GM19467 (cell line): ENCODE measurements around the gene MTSS2.
"Not testable (repeated sequence)": the region's sequence is repeated elsewhere in the genome, so short reads cannot be mapped to it uniquely, and the experiment has no call there.

Source experiments
- ATAC-seq: cut with Tn5 transposase; IDR thresholded peaks from one replicate; pipeline ENCODE4 v1.9.1; 2021; ENCODE audit warnings: mild to moderate bottlenecking, moderate library complexity; ENCODE audit not compliant: unreplicated experiment

MTSS2 gene

DNA sequence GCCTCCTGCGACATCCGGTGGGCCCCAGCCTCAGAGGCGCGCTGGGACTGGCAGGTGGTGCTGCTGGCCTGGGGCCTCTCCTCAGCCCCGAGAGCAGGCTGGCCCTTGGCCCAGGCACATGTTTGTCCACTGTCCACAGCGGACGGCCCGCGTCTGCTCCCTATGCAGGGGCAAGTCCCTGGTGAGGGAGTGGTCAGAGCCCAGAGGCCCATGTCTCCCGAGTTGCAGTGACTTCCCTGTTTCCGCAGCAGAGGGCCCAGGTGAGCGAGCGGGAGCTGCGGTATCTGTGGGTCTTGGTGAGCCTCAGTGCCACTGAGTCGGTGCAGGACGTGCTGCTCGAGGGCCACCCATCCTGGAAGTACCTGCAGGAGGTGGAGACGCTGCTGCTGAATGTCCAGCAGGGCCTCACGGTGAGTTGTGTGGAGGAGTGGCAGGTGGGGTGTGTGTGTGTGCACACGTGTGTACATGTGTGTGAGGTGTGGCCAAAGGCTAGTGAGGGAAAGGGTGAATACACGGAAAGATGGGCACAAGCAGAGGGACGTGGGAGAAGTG is 29.1 kb downstream of the MTSS2 start:
- no peak for ATAC-seq

DNA sequence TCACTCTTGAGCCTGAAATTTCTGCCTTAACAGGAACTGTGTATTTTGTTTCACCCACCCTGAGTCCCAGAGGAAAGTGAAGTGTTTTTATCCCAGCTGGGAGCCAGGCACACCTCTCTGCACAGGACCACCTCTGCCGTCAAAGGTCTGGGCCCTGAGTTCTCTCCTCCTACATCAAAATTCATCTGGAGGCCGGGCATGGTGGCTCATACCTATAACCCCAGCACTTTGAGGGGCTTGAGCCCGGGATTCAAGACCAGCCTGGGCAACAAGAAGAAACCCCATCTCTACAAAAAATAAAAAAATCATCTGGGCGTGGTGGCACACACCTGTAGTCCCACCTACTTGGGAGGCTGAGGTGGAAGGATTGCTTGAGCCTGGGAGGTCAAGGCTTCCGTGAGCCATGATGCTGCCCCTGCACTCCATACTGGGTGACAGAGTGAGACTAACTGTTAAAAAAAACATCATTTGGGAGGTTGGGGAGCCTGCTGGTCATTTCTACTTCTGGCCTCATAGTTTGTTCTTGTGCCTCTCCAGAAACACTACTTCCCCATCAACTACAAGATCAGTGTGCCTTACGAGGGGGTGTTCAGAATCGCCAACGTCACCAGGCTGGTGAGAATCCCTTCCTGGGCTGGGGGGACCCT is 29.7 kb downstream of the MTSS2 start:
- no peak for ATAC-seq

DNA sequence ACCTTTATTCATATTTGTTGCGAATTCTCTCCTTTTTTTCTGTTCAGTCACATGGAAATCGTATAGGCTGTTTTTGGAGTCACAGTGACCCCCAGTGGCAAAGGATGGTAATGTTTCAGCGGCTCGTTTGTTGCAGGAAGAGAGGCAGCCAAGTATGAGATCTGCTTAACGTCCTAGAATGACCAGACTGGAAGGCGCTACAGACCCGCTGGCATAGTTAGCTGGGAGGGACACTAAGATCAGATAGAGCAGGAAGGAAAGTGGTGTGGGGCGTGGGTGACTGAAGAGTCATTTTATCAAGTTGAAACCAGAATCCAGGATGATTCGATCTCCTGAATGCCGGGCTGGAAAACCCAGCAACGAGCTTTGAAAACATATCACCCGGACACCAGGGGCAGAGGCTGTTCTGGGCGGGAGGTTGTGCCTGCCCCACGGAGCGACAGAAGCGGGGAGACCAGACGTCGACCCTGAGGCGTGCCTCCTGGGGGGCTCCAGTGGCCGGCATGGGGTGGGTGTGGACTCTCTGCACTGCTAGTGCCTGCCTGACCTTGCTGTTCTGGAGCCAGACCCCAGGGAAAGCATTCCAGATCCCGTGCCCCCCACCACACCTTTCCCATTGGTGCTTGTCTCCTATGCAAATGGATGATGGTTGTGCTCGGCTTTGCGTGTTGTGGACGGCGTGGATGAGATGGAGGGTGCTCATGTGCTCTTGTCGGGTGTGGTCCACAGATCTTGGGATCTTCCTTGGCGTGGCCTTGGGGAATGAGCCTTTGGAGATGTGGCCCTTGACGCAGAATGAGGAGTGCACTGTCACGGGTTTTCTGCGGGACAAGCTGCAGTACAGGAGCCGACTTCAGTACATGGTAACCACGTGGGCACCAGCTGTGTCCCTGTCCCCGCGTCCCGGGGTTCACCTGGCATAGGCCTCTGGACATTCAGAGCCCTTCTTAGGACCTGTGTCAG is 31.8 kb downstream of the MTSS2 start:
- ATAC-seq, result no peak

DNA sequence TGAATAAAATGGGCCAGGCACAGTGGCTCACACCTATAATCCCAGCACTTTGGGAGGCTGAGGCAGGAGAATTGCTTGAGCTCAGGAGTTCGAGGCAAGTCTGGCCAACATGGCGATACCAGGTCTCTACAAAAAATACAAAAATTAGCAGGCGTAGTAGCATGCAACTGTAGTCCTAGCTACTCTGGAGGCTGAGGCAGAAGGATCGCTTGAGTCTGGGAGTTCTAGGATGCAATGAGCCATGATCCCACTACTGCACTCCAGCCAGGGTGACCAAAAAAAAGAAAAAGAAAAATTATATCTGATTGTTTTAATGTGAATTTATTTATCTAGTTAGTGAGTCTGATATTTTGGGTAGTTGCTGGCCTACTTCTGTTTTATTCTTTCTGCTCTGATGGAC is 32.4 kb downstream of the MTSS2 start:
- ATAC-seq, result no peak

DNA sequence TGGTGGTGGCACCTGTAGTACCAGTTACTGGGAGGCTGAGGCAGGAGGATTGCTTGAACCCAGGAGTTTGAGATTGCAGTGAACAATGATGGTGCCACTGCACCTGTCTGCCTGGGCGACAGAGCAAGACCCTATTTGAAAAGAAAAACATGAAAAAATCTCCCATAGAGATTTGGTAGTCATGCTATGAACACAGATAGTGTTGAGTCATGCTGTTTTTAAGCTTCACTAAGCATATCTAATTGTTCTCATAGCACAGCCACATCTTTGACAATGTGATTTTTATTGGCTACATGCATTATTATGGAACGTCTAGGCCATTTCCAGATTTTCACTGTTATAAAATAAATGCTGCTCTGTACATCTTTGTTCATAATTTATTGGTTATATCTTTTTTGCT is 33.5 kb downstream of the MTSS2 start:
- no peak for ATAC-seq

DNA sequence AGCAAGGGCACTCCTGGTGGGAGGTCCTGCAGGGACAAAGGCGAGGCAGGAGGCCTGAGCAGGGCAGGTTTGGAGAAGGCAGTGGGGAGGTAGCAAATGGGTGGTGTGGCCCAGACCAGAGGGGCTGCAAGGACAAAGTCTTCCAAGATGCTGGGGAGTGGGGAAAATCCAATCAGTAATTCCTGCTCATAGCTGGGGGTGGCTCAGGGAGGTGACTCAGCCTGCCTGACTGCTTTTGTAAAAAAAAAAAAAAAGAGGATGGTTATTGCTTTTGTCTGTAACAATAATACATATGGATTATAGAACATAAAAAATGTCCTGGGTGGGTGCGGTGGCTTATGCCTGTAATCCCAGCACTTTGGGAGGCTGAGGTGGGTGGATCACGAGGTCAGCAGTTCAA is 34.3 kb downstream of the MTSS2 start:
- ATAC-seq, result no peak

DNA sequence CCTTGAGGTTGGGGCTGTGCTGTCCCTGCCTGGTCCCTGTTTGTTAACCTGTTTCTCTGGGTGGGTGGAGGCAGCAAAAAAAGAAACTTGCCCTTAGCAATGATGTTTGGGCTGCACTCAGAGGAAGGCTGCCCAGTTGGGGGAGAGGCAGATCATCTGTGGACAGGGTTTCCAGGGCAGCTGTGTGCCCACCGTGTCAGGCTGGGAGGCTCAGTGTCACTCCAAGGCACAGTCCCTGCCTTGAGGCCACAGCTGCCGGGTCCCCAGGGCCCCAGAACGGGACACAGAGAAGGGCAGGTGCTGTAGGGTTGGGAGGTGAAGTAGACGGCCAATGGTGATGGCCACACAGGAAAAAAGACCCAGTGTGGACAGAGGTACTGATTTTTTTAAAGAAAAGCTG is 35.6 kb downstream of the MTSS2 start:
- no peak for ATAC-seq

DNA sequence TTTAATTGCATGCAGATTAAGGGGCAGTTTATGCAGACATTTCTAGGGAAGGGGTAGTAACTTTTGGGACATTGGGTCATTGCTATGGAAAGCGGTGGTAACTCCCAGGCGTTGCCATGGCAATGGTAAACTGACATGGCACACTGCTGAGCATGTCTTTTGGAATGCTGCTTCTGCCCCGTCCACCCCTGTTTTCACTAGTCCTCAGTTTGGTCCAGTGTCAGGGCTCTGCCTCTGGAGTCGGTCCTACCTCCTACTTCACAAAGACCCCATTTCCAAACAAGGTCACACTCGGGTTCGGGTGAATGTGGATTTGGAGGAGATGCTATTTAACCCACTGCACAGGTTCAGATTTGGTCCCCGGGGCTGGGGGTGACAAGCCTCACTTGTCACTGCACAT is 36.6 kb downstream of the MTSS2 start:
- ATAC-seq, result no peak

DNA sequence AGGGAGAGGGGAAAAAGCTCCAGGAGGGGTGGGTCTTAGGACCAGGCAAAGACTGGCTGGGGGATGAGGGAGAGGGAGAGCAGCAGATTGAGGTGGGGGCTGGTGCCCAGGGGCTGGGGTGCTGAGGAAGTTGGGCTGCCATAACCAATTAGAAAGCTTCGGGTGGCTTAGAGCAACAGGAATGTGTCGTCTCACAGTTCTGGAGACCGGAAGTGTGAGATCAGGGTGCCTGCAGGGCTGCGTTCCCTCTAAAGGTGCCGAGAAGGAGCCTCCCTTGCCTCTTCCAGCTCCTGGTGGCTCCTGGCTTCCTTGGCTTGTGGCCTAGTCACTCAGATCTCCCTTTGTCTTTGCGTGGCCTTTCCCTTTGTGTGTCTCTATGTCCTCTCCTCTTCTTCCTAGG is 37.2 kb downstream of the MTSS2 start:
- no peak for ATAC-seq

DNA sequence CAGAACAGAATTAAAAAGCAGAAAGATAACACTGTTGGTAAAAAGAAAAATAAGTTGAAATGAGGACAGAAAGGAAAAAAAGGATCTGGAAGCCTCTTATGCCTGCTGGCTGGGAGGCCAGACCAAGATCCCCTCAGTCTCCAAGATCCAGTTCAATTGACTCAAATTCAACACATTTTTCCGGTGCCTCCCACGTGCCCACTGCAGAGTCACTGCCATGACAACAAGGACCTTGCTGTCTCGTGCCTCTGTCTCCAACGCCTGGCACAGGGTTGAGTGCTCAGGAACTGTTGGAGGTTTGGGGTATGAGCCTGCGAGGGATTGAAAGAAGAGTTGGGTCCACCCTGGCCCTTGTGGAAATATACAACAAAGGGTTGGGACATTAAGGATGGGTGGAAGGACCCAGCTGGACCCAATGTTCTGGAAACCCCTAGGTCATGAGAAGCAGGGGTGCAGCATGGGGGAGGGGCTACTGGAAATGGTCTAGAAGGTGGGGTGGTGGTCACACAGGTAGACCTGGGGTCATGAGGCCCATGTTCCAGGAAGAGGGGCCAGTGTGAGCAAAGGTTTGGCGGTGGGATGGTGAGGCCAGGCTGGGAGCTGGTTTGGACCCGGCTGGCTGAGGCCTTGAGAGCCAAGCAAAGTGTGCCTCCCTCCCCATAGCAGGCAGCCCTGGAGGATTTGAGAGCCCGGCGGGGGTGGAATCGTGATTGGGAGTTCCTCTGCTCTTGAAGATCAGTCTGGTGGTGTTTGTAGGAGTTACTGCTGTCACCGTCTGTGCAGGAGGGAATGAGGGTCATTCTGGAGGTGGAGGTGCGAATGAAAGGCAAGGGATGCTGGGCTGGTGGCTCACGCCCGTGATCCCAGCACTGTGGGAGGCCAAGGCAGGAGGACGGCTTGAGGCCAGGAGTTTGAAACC is 38.2 kb downstream of the MTSS2 start:
- ATAC-seq, result no peak

DNA sequence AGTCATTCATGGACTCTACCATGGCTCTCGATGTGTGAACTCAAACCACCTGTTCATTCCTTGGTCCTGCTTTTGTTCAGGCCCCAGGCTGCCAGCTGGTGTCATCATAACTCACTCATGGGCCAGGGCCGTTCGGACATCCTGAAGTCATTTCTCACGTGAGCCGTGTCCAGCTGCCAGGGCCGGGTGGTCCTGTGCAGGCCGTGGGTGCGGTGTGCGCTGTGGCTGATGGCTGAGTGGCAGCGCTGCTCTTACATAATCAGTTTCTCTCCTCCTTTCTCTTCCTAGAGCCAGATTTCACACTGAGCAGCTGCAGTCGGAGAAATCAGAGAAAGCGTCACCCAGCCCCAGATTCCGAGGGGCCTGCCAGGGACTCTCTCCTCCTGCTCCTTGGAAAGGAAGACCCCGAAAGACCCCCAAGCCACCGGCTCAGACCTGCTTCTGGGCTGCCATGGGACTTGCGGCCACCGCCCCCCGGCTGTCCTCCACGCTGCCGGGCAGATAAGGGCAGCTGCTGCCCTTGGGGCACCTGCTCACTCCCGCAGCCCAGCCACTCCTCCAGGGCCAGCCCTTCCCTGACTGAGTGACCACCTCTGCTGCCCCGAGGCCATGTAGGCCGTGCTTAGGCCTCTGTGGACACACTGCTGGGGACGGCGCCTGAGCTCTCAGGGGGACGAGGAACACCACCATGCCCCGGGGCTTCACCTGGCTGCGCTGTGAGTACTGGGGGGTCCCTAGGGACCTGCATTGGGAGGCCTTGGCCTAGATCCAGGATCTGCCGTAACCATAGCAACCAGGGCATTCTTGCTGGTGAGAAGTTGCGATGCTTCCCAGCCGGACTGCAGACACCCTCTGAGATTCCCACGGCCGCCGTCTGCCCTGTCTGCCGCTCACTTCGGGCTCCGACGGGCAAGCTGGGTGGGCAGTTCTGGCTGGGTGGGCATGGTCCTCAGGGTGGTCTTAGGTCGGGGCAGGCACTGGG is 39.3 kb downstream of the MTSS2 start, which contains the start of gene IL34:
TSS of gene IL34 (plus strand) at position 300 of the 982 bp plus-strand sequence. CDS start at position 689, 389 bp downstream.
- ATAC-seq, result no peak

DNA sequence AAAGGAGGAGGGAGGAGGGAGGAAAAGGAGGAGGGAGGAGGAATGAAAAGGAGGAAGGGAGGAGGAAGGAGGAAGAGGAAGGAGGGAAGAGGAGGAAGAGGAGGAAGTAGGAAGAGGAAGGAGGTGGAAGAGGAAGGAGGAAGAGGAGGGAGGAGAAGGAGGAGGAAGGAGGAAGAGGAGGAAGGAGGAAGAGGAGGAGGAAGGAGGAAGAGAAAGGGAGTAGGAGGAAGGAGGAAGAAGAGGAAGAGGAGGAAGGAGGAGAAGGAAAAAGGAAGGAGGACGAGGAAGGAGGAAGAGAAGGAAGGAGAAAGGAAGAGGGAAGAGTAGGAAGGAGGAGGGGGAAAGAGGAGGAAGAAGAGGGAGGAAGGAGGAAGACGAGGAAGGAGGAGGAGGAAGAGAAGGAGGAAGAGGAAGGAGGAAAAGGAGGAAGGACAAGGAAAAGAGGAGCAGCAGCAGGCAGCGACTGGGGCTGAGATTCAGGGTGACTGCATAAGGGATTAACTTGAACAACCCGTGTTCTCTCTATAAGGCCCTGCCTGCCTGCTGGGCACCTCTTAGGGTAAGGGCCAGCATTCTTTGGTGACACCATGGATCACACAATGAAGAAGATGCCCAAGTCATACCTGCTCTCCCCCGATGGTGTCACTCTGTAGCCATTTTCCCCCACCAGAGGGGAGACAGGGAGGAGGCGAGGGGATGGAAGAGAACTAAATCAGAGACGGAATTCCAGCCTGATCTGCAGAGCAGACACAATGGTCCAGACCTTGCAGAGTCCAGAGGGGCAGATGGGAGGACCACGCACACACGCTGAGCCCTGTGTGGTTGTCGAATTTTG is 40.9 kb downstream of the MTSS2 start:
- ATAC-seq, result no peak

DNA sequence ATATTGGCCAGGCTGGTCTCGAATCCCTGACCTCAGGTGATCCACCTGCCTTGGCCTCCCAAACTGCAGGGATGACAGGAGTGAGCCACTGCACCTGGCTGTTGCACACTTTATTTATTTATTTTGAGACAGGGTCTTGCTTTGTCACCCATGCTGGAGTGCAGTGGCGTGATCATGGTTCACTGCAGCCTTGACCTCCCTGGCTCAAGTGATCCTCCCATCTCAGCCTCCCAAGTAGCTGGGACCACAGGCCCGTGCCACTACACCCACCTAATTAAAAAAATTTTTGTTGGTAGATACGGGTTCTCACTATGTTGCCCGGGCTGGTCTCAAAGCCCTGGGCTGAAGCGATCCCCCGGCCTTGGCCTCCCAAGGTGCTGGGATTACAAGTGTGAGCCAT is 42.6 kb downstream of the MTSS2 start:
- not testable (repeated sequence) for ATAC-seq

DNA sequence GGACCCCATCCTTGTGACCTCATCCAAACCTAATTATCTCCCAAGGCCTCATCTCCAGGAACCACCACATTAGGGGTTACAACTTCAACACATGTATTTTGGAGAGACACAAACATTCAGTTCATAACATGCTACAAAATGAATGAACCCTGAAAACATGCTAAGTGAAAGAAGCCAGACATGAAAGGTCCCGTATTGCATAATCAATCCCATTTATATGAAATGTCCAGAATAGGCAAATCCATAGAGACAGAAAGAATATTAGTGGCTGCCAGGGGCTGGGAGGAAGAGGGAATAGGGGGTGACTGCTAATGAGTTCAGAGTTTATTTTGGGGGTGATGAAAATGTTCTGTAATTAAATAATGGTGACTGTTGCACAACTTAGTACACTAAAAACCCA is 43.2 kb downstream of the MTSS2 start:
- no peak for ATAC-seq

DNA sequence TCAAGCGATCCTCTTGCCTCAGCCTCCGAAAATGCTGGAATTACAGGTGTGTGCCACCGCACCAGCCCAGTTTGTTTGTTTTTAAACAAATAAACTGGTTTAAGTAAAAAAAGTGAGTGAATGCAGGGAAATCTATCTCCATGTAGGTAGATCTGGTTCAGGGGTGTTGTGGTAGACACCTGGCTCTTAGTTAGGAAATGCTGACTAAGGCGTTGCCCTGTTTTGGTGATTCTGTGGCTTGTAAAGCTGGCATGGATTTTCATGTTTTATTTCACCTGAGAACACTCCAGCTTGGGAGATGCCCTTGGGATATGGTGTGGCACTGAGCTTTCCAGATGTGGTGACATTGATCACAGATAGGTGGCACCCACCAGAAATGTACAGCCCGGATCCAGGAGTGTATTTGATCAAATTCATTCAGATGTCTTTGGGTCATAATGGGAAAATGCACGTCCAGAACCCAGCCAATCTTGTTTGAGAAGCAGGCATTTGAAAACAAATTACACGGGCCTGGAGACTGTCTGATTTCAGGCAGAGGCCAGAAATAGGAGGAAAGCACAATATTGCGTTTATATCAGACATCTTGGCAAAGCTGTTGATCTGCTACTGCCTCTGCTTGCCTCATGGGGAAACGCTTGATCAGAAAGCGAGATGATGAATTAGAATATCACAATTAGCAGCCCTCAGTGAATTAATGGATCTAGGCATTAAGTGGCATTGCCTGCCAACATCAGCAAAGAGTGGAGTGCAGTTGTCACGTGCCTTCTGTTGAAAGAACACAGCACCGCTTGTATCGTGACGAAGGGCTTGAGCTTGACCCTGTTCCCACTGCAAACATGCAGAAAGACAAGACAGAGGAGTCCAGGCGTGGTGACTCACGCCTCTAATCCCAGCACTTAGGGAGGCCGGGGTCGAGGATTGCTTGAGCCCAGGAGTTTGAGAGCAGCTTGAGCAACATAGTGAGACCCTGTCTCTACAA is 46.8 kb downstream of the MTSS2 start:
- no peak for ATAC-seq
